ENCODE measurements around the gene SPON1.
"Not testable (repeated sequence)": the region's sequence is repeated elsewhere in the genome, so short reads cannot be mapped to it uniquely, and the experiment has no call there.

The SPON1 gene

GRCh38 chr11:14026961-14027360 lies 64.4 kb downstream of the SPON1 start:
- Histone ChIP-seq H3K27me3 (replicated peaks; ENCODE audit: control insufficient read depth, insufficient read depth, low read length) (no peaks in the 10 kb centered on the region), H3K4me3 (replicated peaks; ENCODE audit: low read depth, low read length) (no peak overlapping the region), H3K36me3 (ENCODE audit: control insufficient read depth, insufficient read depth, low read length) (no peaks in the 10 kb centered on the region)
- no peak for TF ChIP-seq CTCF (IDR thresholded peaks at IDR 0.05; ENCODE audit: insufficient read depth, low read length, poor library complexity, severe bottlenecking)
- no peak for DNase-seq (ENCODE audit: extremely low read depth, insufficient read length)

- no peak for TF ChIP-seq CTCF (IDR thresholded peaks at IDR 0.05; ENCODE audit: insufficient read depth, low read length, poor library complexity, severe bottlenecking)
- Histone ChIP-seq H3K4me3 (replicated peaks; ENCODE audit: low read depth, low read length) (no peak overlapping the region), H3K36me3 (ENCODE audit: control insufficient read depth, insufficient read depth, low read length) (no peaks in the 10 kb centered on the region), H3K27me3 (replicated peaks; ENCODE audit: control insufficient read depth, insufficient read depth, low read length) (no peaks in the 10 kb centered on the region; the same call in 1 of the 2 replicates)
- no peak for DNase-seq (ENCODE audit: extremely low read depth, insufficient read length)
These were observed 65.0 kb downstream of the SPON1 start for GRCh38 chr11:14027525-14027924.

- Histone ChIP-seq H3K27me3 (replicated peaks; ENCODE audit: control insufficient read depth, insufficient read depth, low read length) (no peaks in the 10 kb centered on the region; the same call in 1 of the 2 replicates), H3K36me3 (ENCODE audit: control insufficient read depth, insufficient read depth, low read length) (no peaks in the 10 kb centered on the region), H3K4me3 (replicated peaks; ENCODE audit: low read depth, low read length) (no peak overlapping the region)
- DNase-seq (ENCODE audit: extremely low read depth, insufficient read length): no peak
- TF ChIP-seq CTCF (IDR thresholded peaks at IDR 0.05; ENCODE audit: insufficient read depth, low read length, poor library complexity, severe bottlenecking): no peak
These were observed 66.9 kb downstream of the SPON1 start for GRCh38 chr11:14029440-14029839.

GRCh38 chr11:14029971-14030920 lies 67.7 kb downstream of the SPON1 start:
- Histone ChIP-seq H3K36me3 (ENCODE audit: control insufficient read depth, insufficient read depth, low read length) (no peaks in the 10 kb centered on the region), H3K4me3 (replicated peaks; ENCODE audit: low read depth, low read length) (no peak overlapping the region), H3K27me3 (replicated peaks; ENCODE audit: control insufficient read depth, insufficient read depth, low read length) (no peaks in the 10 kb centered on the region; the same call in 1 of the 2 replicates)
- DNase-seq (ENCODE audit: extremely low read depth, insufficient read length): no peak
- no peak for TF ChIP-seq CTCF (IDR thresholded peaks at IDR 0.05; ENCODE audit: insufficient read depth, low read length, poor library complexity, severe bottlenecking)

- not testable (repeated sequence) for H3K4me3 ChIP-seq (replicated peaks; ENCODE audit: low read depth, low read length); DNase-seq (ENCODE audit: extremely low read depth, insufficient read length); H3K36me3 ChIP-seq (ENCODE audit: control insufficient read depth, insufficient read depth, low read length); H3K27me3 ChIP-seq (replicated peaks; ENCODE audit: control insufficient read depth, insufficient read depth, low read length)
These were observed 73.0 kb downstream of the SPON1 start for GRCh38 chr11:14035526-14035925.

- no peak for TF ChIP-seq CTCF (IDR thresholded peaks at IDR 0.05; ENCODE audit: insufficient read depth, low read length, poor library complexity, severe bottlenecking)
- H3K27me3 ChIP-seq (replicated peaks; ENCODE audit: control insufficient read depth, insufficient read depth, low read length): no peaks in the 10 kb centered on the region; the same call in 1 of the 2 replicates
- H3K4me3 ChIP-seq (replicated peaks; ENCODE audit: low read depth, low read length): no peak overlapping the region
- H3K36me3 ChIP-seq (ENCODE audit: control insufficient read depth, insufficient read depth, low read length): no peaks in the 10 kb centered on the region
- no peak for DNase-seq (ENCODE audit: extremely low read depth, insufficient read length)
These were observed 73.9 kb downstream of the SPON1 start for GRCh38 chr11:14036469-14036868.

Measured in GM06990 (cell line).